Epithelial cell of proximal tubule (primary cell): ENCODE measurements around the gene NECAB2. TPM values are rescaled to one million over a fixed set of nuclear protein-coding genes. Genes with fewer than 3 reads are reported as not detected.

ENCODE experiments used
- DNase-seq: peaks from one replicate; pipeline ENCODE4 v3.0.0-alpha.2; 2011; ENCODE audit warnings: low read depth
- H3K4me3 ChIP-seq: 2 replicates; pipeline ENCODE4 v1.5.1; 2011; ENCODE audit warnings: low read depth, mild to moderate bottlenecking, low read length
- CTCF ChIP-seq: conservative IDR thresholded peaks from 2 replicates; pipeline ENCODE4 v1.5.1; 2012; ENCODE audit warnings: low read depth, mild to moderate bottlenecking, low read length
- total RNA-seq: library from RNA; depleted of rRNA; stranded (reverse); fragments of >200 nt; gene quantifications from 2 replicates; pipeline ENCODE4 v1.2.3, GENCODE V29; 2015

Gene NECAB2
- total RNA-seq, 1 donor from 2014 or later = not detected

GRCh38 chr16:84041881-84042280 lies 73.8 kb downstream of the NECAB2 start:
- H3K4me3 ChIP-seq = no peak overlapping the region
- TF ChIP-seq CTCF = no peak
- DNase-seq = no peak

GRCh38 chr16:84042308-84042878 lies 74.3 kb downstream of the NECAB2 start, which contains the start of gene SLC38A8:
Gene SLC38A8, minus strand, starts transcription at chr16:84042795. Its CDS starts 638 bp downstream, at chr16:84042157.
- TF ChIP-seq CTCF = no peak
- no peak for DNase-seq
- no peak within 1 kb of the TSS for H3K4me3 ChIP-seq

GRCh38 chr16:84042879-84043485 lies 74.9 kb downstream of the NECAB2 start:
- no peak for TF ChIP-seq CTCF
- DNase-seq = no peak

GRCh38 chr16:84043486-84044117 lies 75.6 kb downstream of the NECAB2 start:
- no peak for TF ChIP-seq CTCF
- no peak for DNase-seq
- H3K4me3 ChIP-seq = no peak overlapping the region

More at GRCh38 chr16:84042879-84043485, 74.9 kb downstream of the NECAB2 start:
- no peak overlapping the region for H3K4me3 ChIP-seq

GRCh38 chr16:84044118-84044488 lies 76.1 kb downstream of the NECAB2 start:
- H3K4me3 ChIP-seq = no peak overlapping the region
- TF ChIP-seq CTCF = peak; percentile 68
- no peak for DNase-seq

GRCh38 chr16:84045001-84045817 lies 77.2 kb downstream of the NECAB2 start:
- DNase-seq = no peak
- TF ChIP-seq CTCF = no peak
- H3K4me3 ChIP-seq = no peak overlapping the region
